Activated CD4-positive, alpha-beta T cell treated with anti-CD3 and anti-CD28 coated beads, Interleukin-2, amount 10 ng/mL, durations not matched to agents 7 days and 5 days (primary cell): ENCODE measurements around the gene RGL4. TPM values are rescaled to one million over a fixed set of nuclear protein-coding genes. Genes with fewer than 3 reads are reported as not detected.

Experiments
- CTCF ChIA-PET: fragments of 350-600 bp; sonication (Branson Sonifier 250); formaldehyde crosslinking; loops from one replicate; lab custom pipeline; 2021; ENCODE audit warnings: antibody characterized with exemption; lab: Charles Lee
- POLR2A ChIA-PET: fragments of 350-600 bp; sonication (Branson Sonifier 250); formaldehyde crosslinking; loops from one replicate; lab custom pipeline; 2021; ENCODE audit warnings: antibody characterized with exemption; lab: Charles Lee
- DNase-seq: peaks from one replicate; pipeline ENCODE4 v3.0.0-alpha.2; 2020
- H3K27ac Mint-ChIP-seq: one replicate; pipeline ENCODE4 v1.8.0; 2021; ENCODE audit warnings: mild to moderate bottlenecking, moderate library complexity, mixed read lengths
- H3K27me3 Mint-ChIP-seq: one replicate; pipeline ENCODE4 v1.8.0; 2021; ENCODE audit warnings: mixed read lengths
- H3K36me3 Mint-ChIP-seq: one replicate; pipeline ENCODE4 v1.8.0; 2021; ENCODE audit warnings: low read depth, mixed read lengths
- H3K4me1 Mint-ChIP-seq: one replicate; pipeline ENCODE4 v1.8.0; 2021; ENCODE audit warnings: mixed read lengths
- H3K4me3 Mint-ChIP-seq: one replicate; pipeline ENCODE4 v1.8.0; 2021; ENCODE audit warnings: mild to moderate bottlenecking, moderate library complexity, mixed read lengths
- H3K9me3 Mint-ChIP-seq: one replicate; pipeline ENCODE4 v1.8.0; 2021; ENCODE audit warnings: mixed read lengths
- total RNA-seq, 2 experiments: library from RNA; stranded (reverse); gene quantifications; one replicate each; pipeline ENCODE4 v1.2.3, GENCODE V29; 2021

Gene RGL4
- total RNA-seq, 2 experiments from 2014 or later: 29.1 to 30.1 TPM

DNA sequence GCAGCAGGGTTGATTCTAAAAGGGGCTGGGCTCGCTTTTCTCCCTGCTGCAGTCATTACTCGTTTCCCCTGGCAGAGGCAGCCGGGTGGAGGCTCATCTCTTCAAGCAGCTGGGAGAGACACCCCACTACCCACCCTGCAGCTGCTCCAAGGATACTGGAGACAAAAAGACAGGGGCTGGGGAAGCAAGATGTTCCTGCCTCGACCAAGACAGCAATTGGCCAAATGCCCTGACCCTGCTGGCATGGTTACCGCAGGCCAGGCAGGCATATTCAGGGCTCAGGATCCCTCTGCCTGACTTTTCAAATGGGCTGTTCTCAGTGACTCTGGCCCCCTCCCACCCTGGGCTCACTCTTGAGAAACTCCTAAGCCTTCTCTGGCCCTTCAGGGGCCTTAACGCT is 6.8 kb upstream of the RGL4 start:
- CTCF ChIA-PET: no interaction called here

DNA sequence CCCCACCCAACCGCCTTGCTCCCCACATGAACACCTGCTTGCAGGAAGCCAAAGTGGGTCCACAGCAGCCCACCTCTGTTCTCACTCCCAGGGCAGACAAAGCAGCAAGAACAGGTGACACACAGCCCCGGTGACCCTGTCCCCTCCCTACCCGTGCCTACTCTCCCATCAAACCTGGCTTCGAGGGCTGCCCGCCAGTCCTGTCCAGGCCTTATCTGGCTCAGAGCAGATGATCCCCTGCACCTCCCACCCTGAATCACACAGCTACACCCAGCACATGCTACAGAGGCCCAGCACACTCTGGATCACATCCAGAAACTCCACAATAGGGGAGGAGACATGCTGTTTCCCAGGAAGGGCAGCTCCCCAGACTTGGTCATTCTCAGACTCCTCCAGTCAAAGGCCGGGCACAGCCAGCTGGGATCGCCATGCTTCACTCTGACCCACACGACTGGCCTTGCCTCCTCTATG is 6.2 kb upstream of the RGL4 start:
- Mint-ChIP-seq H3K4me1 (peaks cover 2% of the 10 kb centered on the region), H3K9me3 (no peaks in the 10 kb centered on the region), H3K4me3 (no peak overlapping the region), H3K27me3 (no peaks in the 10 kb centered on the region), H3K27ac (no peak overlapping the region), H3K36me3 (peaks cover 9% of the 10 kb centered on the region)
- DNase-seq: no peak
- ChIA-PET POLR2A (no interaction called here), CTCF (no interaction called here)

More for the DNA sequence above, 6.8 kb upstream of the RGL4 start:
- Mint-ChIP-seq H3K36me3 (peaks cover 11% of the 10 kb centered on the region), H3K27me3 (no peaks in the 10 kb centered on the region), H3K4me1 (peaks cover 2% of the 10 kb centered on the region), H3K27ac (peak overlapping the region; percentile 22), H3K4me3 (no peak overlapping the region), H3K9me3 (no peaks in the 10 kb centered on the region)
- no peak for DNase-seq
- POLR2A ChIA-PET: no interaction called here

DNA sequence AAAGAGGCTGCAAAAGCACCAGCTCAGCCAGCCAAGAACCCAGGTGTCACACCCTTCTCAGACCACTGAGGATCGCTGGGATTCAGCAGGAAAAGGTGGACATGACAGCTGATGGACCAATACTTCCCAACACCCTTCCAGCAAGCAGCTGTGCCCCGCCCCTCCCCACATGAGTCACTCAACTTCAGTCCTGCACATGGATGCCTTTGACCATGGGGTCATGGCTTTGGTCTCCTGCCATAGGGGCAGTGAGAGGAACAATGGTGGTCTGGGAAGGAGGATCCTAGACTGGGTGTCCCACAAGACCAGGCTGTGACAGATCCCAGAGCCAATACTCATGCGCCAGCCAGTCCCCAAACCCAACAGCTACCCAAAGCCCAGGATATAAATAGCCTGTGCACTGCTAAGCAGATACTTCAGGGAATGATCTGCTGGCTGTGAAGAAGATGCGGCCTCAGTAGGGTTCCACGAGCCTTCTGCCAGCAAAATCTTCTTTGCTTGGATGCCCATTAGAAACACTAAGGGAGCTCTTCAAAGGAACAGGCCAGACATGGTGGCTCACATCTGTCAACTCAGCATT is 5.5 kb upstream of the RGL4 start:
- no peaks in the 10 kb centered on the region for H3K9me3 Mint-ChIP-seq
- no peak overlapping the region for H3K4me3 Mint-ChIP-seq
- no peak overlapping the region for H3K27ac Mint-ChIP-seq
- ChIA-PET POLR2A (no interaction called here), CTCF (interaction anchor here (1.1 to 1.2 kb wide), 2 partner anchors 9 to 14 kb away, joined by 3 read pairs; no protein-coding TSS in a partner anchor)
- peaks cover 8% of the 10 kb centered on the region for H3K36me3 Mint-ChIP-seq
- DNase-seq: no peak
- H3K4me1 Mint-ChIP-seq: peaks cover 2% of the 10 kb centered on the region
- H3K27me3 Mint-ChIP-seq: no peaks in the 10 kb centered on the region

DNA sequence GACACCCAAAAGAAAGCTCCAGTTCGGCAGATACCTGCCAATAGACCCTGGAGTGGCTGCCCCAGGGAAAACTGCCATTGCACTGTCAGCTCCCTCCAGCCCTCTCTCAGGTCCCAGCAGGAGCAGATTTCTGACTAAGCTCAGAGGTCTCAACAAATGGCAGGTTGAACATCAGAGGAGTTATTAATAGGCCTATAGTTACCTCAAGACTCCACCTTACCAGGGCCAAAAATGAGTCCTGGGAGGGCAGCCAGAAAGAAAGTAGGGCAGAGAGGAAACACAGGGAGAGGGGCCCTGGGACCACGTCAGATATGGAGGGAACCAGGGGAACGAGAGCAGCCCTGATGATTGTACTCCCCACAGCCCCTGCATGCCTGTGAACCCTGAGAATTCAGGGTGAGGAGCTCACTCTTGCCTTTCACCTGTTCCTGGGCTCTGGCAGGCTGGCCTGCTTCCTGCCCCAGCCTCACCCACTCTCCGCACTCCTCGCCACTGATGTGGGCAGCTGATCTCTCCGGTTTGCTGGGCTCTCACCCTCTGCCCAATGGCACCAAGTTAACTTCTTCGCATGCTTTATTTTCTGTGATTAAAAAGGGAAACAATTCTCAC is 4.3 kb upstream of the RGL4 start:
- H3K4me3 Mint-ChIP-seq: no peak overlapping the region
- ChIA-PET CTCF (interaction anchor here (1.1 to 1.6 kb wide), 2 partner anchors 10 to 13 kb away, joined by 3 to 5 read pairs; no protein-coding TSS in a partner anchor), POLR2A (no interaction called here)
- H3K36me3 Mint-ChIP-seq: peaks cover 10% of the 10 kb centered on the region
- no peak overlapping the region for H3K27ac Mint-ChIP-seq
- H3K4me1 Mint-ChIP-seq: peaks cover 2% of the 10 kb centered on the region
- no peaks in the 10 kb centered on the region for H3K9me3 Mint-ChIP-seq
- no peak for DNase-seq
- H3K27me3 Mint-ChIP-seq: no peaks in the 10 kb centered on the region

DNA sequence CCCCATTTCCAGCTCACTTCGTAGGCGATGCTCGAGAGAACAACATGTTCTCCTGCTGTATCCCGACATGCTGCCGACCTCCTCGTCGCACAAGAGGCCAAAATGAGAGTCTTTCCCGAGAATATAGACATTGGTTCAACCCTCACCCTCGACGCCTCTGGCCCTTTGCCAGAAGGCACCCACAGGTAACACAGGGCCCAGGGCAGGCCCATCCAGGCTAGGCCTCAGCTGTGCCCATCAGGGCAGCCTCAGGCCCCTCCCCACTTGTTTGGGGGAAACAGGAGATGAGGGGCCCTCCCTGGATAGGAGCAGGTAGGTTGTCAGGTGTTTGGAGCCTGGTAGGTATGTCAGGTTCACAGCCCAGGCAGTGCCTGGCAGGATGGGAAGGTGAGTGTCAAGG is 2.7 kb upstream of the RGL4 start:
- Mint-ChIP-seq H3K27ac (no peak overlapping the region), H3K9me3 (no peaks in the 10 kb centered on the region), H3K27me3 (no peaks in the 10 kb centered on the region), H3K4me3 (no peak overlapping the region), H3K4me1 (peaks cover 2% of the 10 kb centered on the region), H3K36me3 (peaks cover 8% of the 10 kb centered on the region)
- POLR2A ChIA-PET: no interaction called here
- DNase-seq: no peak
- CTCF ChIA-PET: no interaction called here

DNA sequence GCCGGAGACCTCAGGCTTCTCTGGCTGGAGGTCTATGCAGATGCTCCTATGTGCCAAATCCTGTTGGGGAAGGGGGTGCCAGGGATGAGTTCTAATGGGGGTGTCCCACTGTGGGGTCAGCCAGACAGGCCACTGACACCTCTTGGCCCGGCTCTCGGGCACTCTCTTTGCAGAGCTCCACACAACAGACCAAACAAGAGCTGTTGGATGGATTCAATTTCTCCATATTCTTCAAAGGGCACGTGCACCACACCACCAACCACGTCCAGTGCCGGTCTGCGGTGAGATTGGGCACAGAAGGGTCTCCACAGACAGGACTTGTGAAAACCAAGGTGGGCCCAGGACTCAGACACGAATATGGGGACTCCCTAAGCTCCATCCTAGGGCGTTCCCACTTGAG is 2.2 kb upstream of the RGL4 start:
- DNase-seq: no peak
- H3K27ac Mint-ChIP-seq: no peak overlapping the region
- H3K4me1 Mint-ChIP-seq: peaks cover 2% of the 10 kb centered on the region
- H3K4me3 Mint-ChIP-seq: no peak overlapping the region
- POLR2A ChIA-PET: no interaction called here
- no peaks in the 10 kb centered on the region for H3K27me3 Mint-ChIP-seq
- H3K9me3 Mint-ChIP-seq: no peaks in the 10 kb centered on the region
- H3K36me3 Mint-ChIP-seq: peaks cover 11% of the 10 kb centered on the region
- CTCF ChIA-PET: no interaction called here

DNA sequence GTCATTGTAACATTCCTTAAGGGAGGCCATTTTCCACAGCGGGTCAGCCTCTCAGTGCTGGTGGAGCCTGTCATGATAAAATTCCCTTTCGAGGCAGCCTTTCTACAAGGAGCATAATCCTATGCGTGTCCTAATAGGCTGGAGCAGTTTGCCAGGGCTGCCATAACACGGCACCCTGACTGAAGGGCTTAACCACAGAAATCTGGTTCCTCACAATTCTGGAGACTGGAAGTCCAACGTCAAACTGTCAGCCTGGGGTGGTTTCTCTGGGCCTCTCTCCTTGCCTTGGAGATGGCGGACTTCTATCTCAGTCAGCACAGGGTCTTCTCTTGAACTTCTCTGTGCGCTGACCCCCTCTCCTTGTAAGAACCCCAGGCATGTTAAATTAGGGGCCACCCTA is 1.4 kb upstream of the RGL4 start:
- ChIA-PET CTCF (no interaction called here), POLR2A (no interaction called here)
- no peaks in the 10 kb centered on the region for H3K27me3 Mint-ChIP-seq
- peaks cover 2% of the 10 kb centered on the region for H3K4me1 Mint-ChIP-seq
- H3K27ac Mint-ChIP-seq: no peak overlapping the region
- peaks cover 17% of the 10 kb centered on the region for H3K36me3 Mint-ChIP-seq
- H3K4me3 Mint-ChIP-seq: no peak overlapping the region
- no peak for DNase-seq
- H3K9me3 Mint-ChIP-seq: no peaks in the 10 kb centered on the region

DNA sequence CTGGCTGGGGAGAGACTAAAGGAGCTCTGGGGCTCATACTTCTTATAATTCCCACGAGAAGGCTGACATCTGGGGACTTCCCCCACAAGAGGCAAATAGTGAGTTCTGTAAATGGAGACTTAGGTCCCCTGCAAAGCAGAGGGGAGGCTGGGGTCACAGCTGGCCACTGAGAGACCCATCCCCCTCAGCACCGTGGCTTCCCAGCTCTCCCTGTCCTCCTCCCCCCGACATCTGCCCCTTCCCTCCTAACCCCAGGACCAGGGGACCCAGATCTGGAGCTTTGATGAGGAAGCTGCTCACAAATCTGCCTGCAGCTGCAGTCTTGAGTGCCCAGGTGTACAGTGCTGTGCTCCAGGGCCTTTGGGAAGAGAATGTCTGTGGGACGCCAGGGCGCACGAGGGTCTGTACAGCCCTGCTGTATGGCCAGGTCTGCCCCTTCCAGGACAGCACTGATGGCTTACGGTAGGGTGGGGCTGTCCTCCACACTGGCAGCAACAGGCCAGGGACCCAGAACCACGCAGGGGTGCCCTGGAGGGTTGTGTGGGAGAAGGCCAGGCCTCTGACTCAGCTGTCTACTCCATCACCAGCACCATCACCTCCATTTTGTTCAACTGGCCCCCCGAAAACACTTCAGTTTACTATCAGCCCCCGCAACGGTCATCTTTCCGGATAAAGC is 1.1 kb downstream of the RGL4 start:
- CTCF ChIA-PET: no interaction called here
- H3K27ac Mint-ChIP-seq: no peak overlapping the region
- peaks cover 22% of the 10 kb centered on the region for H3K4me1 Mint-ChIP-seq
- POLR2A ChIA-PET: no interaction called here
- H3K27me3 Mint-ChIP-seq: no peaks in the 10 kb centered on the region
- peaks cover 37% of the 10 kb centered on the region for H3K36me3 Mint-ChIP-seq
- no peak overlapping the region for H3K4me3 Mint-ChIP-seq
- no peak for DNase-seq
- H3K9me3 Mint-ChIP-seq: no peaks in the 10 kb centered on the region

DNA sequence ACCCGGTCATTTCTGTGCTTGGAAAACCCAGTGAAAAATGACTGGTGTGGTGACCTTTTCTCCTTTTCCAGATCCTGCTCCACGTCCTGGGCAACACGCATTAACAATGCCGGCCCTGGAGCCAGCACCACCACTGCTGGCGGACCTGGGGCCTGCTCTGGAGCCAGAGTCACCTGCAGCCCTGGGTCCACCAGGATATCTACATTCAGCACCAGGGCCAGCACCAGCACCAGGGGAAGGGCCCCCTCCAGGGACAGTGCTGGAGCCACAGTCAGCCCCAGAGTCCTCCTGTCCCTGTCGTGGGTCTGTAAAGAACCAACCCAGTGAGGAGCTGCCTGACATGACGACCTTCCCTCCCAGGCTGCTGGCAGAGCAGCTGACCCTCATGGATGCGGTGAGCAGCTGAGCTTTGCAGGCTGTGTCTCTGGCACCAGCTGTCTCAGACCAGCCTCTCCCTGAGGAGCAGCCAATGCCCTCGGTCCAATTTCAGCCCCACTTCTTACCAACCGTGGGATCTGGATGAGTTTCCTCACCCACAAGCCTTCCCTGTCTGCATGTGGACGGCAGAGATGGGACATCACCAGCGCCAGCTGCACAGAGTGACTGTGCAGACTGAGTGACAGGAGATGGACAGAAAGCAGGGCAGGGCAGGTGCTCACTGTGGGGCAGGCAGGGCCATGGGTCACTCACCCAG is 1.9 kb downstream of the RGL4 start:
- no peak for DNase-seq
- Mint-ChIP-seq H3K36me3 (peaks cover 39% of the 10 kb centered on the region), H3K4me1 (peaks cover 30% of the 10 kb centered on the region), H3K4me3 (no peak overlapping the region), H3K9me3 (no peaks in the 10 kb centered on the region), H3K27ac (peak overlapping the region; percentile 15), H3K27me3 (no peaks in the 10 kb centered on the region)
- POLR2A ChIA-PET: no interaction called here
- CTCF ChIA-PET: interaction anchor here (1.7 kb wide), 1 partner anchor 13 kb away, joined by 6 read pairs; no protein-coding TSS in a partner anchor

DNA sequence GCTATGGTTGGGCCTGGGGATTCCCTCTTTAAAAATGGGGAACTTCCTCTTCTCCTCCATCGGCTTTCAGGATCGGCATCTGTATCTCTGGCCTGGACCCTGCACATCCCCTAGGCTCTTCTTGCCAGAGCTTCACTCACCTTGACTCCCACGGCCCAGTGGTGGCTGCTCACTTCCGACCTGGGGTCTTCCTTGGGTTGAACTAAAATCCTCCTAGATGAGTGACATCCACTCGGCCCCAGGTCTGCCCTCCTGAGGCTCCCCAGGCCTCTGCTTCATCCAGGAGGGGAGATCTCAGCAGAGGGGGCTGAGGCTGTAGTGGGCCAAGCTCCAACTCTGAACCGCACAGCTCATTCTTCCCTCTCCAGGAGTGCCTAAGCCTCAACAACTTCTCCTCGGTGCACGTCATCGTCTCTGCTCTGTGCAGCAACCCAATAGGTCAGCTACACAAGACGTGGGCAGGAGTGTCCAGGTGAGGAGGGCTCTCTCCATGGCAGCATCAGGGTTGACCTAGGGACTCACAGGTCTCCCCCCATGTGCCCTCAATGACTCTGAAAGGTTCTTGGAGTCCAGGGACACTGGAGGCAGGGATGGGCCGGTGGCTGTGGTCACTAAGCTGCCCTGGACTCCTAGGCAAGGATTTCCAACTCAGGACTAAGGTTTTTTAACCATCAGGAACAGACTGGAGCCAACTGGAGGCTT is 3.3 kb downstream of the RGL4 start:
- Mint-ChIP-seq H3K27ac (peak overlapping the region; percentile 73), H3K36me3 (peaks cover 51% of the 10 kb centered on the region), H3K4me1 (peaks cover 40% of the 10 kb centered on the region), H3K9me3 (no peaks in the 10 kb centered on the region), H3K27me3 (no peaks in the 10 kb centered on the region), H3K4me3 (no peak overlapping the region)
- ChIA-PET POLR2A (no interaction called here), CTCF (interaction anchor here (0.7 to 1.7 kb wide), 5 partner anchors 9 to 20 kb away, joined by 3 to 6 read pairs (median 4); no protein-coding TSS in a partner anchor)
- no peak for DNase-seq

DNA sequence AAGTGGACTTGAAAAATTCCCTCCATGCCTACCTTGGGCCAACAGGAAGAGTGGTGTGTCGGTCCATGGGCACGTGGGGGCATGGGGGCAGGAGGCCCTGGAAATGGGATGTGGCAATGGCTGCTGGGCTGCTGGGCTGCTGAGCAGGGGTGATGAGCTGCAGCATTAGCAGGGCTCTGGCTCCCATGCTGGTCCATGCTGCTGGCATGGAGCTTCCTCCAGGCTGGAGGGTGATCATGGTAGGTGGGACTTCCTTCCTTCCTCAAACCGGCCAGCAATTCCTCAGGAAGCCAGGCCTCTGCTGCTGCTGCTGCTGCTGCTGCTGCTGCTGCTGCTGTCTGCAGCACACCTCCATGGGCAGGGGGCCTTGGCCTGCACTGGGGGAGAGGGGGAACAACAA is 4.3 kb downstream of the RGL4 start:
- Mint-ChIP-seq H3K4me3 (no peak overlapping the region), H3K27me3 (no peaks in the 10 kb centered on the region), H3K36me3 (peaks cover 62% of the 10 kb centered on the region), H3K9me3 (peaks cover 4% of the 10 kb centered on the region), H3K4me1 (peaks cover 46% of the 10 kb centered on the region), H3K27ac (peak overlapping the region; percentile 100)
- CTCF ChIA-PET: interaction anchor here (0.8 to 1.5 kb wide), 2 partner anchors 19 to 133 kb away, joined by 3 to 5 read pairs; no protein-coding TSS in a partner anchor
- DNase-seq: no peak
- POLR2A ChIA-PET: no interaction called here
